PC-3 (cell line): ENCODE data around the gene LRCOL1. TPM values are rescaled to one million over a fixed set of nuclear protein-coding genes. Genes with fewer than 3 reads are reported as not detected.

ENCODE experiments used
- ATAC-seq: fragments of 200-7000 bp; cut with Tn5 transposase; 2 replicates; pipeline ENCODE4 v1.9.1; 2020; ENCODE audit warnings: mild to moderate bottlenecking, moderate library complexity
- BruUV-seq: library from RNA; stranded (reverse); fragments of 400-500 nt; replicated peaks from 2 replicates; lab custom pipeline; 2021; lab: Mats Ljungman, UMichigan
- CTCF ChIA-PET: fragments of 300-600 bp; sonication (Branson Sonifier 250); formaldehyde crosslinking; loops from one replicate; lab custom pipeline; 2022; ENCODE audit warnings: antibody characterized with exemption; lab: Charles Lee
- POLR2A ChIA-PET: fragments of 300-600 bp; sonication (Branson Sonifier 250); formaldehyde crosslinking; loops from one replicate; lab custom pipeline; 2022; ENCODE audit warnings: antibody characterized with exemption; ENCODE audit not compliant: unreplicated experiment; lab: Charles Lee
- DNase-seq: peaks from one replicate; pipeline ENCODE4 v3.0.0-alpha.2; 2015
- H2AFZ ChIP-seq: fragments of 300-600 bp; sonication (generic); 2 replicates; pipeline ENCODE4 v1.6.0; 2016; ENCODE audit warnings: antibody characterized with exemption, low read length
- H3F3A ChIP-seq: fragments of 300-600 bp; sonication (generic); one replicate; pipeline ENCODE4 v1.6.0; 2017; ENCODE audit warnings: antibody characterized with exemption, low read length, control low read depth, mild to moderate bottlenecking; ENCODE audit not compliant: unreplicated experiment
- H3K27ac ChIP-seq: fragments of 300-600 bp; sonication (generic); 2 replicates; pipeline ENCODE4 v1.5.1; 2016; ENCODE audit warnings: mild to moderate bottlenecking, low read length
- H3K27me3 ChIP-seq: fragments of 300-600 bp; sonication (generic); 2 replicates; pipeline ENCODE4 v1.6.1; 2016; ENCODE audit warnings: low read length, mixed read lengths
- H3K36me3 ChIP-seq: fragments of 300-600 bp; sonication (generic); 2 replicates; pipeline ENCODE4 v1.6.1; 2016; ENCODE audit warnings: low read depth, mixed run types, low read length, mixed read lengths
- H3K4me1 ChIP-seq: fragments of 300-600 bp; sonication (generic); 2 replicates; pipeline ENCODE4 v1.5.1; 2016; ENCODE audit warnings: low read length; ENCODE audit not compliant: insufficient read depth
- H3K4me2 ChIP-seq: fragments of 300-600 bp; sonication (generic); 2 replicates; pipeline ENCODE4 v1.6.0; 2016; ENCODE audit warnings: low read length
- H3K4me3 ChIP-seq: fragments of 300-600 bp; sonication (generic); 2 replicates; pipeline ENCODE4 v1.5.1; 2016; ENCODE audit warnings: mild to moderate bottlenecking, low read length, mixed read lengths
- H3K79me2 ChIP-seq: fragments of 300-600 bp; sonication (generic); 2 replicates; pipeline ENCODE4 v1.6.1; 2017; ENCODE audit warnings: low read length, mixed read lengths
- H3K9ac ChIP-seq: fragments of 300-600 bp; sonication (generic); 2 replicates; pipeline ENCODE4 v1.6.0; 2016; ENCODE audit warnings: mild to moderate bottlenecking, low read length
- H3K9me2 ChIP-seq: fragments of 300-600 bp; sonication (generic); replicated peaks from 2 replicates; pipeline ENCODE4 v1.6.1; 2016; ENCODE audit warnings: mixed run types, low read length, mixed read lengths
- H3K9me3 ChIP-seq: fragments of 300-600 bp; sonication (generic); 2 replicates; pipeline ENCODE4 v1.6.1; 2016; ENCODE audit warnings: low read length, mixed read lengths
- H4K20me1 ChIP-seq: fragments of 300-600 bp; sonication (generic); 2 replicates; pipeline ENCODE4 v1.6.1; 2016; ENCODE audit warnings: low read length, mixed read lengths
- EZH2 ChIP-seq: fragments of 300-600 bp; sonication (generic); IDR thresholded peaks from one replicate; pipeline ENCODE4 v1.6.1; 2017; ENCODE audit warnings: antibody characterized with exemption, mild to moderate bottlenecking, low read length; ENCODE audit not compliant: unreplicated experiment
- EZH2phosphoT487 ChIP-seq: fragments of 300-600 bp; sonication (generic); IDR thresholded peaks from 2 replicates; pipeline ENCODE4 v1.6.1; 2018; ENCODE audit warnings: mild to moderate bottlenecking, antibody characterized with exemption, low read length, borderline replicate concordance
- intact Hi-C: fragments of 100-400 bp; cut with micrococcal nuclease; formaldehyde crosslinking; loops from 2 replicates; pipeline ENCODE4 v1.9.0; 2023
- total RNA-seq: library from RNA; depleted of rRNA; stranded (reverse); fragments of >200 nt; gene quantifications from 2 replicates; pipeline ENCODE4 v1.2.3, GENCODE V29; 2014
- TF ChIP-seq, protein P1 (sequence below): fragments of 300-600 bp; sonication (generic); conservative IDR thresholded peaks from 2 replicates; pipeline ENCODE4 v1.5.1; 2017; ENCODE audit warnings: antibody characterized with exemption, low read depth, mild to moderate bottlenecking, low read length

The LRCOL1 gene
- total RNA-seq, 1 experiment from 2014 or later, result not detected

DNA sequence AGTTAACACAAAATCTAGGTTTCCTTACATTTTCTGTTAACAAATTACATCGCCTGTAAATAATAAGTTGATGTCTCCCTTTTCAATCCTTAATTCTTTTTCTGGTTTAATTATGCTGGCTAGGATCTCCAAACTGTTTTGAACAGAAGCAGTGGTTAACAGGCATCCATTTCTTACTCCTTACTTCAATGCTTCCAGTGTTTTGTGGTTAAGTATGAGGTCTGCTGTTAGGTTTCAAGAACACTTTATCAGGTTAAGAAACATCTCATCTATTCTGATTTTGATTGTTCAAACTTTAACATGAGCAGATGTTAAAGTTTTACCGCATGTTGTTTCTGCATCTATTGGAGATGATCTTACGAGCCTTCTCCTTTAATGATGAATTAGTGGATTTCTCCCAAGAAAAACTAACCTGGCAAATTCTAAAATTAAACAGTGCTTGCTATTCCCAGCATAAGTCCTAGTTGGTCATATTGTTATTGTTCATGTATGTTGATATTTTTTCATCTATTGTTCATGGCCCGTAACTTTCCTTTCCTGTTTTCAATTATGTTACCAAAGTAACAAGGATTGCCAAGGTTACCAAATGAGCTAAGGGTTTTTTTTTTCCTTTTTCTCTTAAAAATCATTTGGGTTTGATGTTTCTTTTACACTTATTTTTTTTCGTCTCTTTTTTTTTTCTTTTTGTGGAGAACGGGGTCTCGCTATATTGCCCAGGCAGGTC lies 43.3 kb upstream of the LRCOL1 start:
- H3K4me1 ChIP-seq, result no peaks in the 10 kb centered on the region
- no peak for ATAC-seq
- H3K27me3 ChIP-seq, result no peaks in the 10 kb centered on the region
- H3K9me3 ChIP-seq, result no peaks in the 10 kb centered on the region
- no peaks in the 10 kb centered on the region for H3F3A ChIP-seq
- no peak overlapping the region for H3K9ac ChIP-seq
- no TSS peak for BruUV-seq
- H3K9me2 ChIP-seq, result no peaks in the 10 kb centered on the region
- POLR2A ChIA-PET, result no interaction called here
- no peaks in the 10 kb centered on the region for H4K20me1 ChIP-seq
- no peak overlapping the region for H3K4me2 ChIP-seq
- no peak for DNase-seq
- CTCF ChIA-PET, result no interaction called here
- intact Hi-C loops, result no loop called here
- TF ChIP-seq EZH2 (no peak), EZH2phosphoT487 (no peak)
- TF ChIP-seq, protein P1, sequence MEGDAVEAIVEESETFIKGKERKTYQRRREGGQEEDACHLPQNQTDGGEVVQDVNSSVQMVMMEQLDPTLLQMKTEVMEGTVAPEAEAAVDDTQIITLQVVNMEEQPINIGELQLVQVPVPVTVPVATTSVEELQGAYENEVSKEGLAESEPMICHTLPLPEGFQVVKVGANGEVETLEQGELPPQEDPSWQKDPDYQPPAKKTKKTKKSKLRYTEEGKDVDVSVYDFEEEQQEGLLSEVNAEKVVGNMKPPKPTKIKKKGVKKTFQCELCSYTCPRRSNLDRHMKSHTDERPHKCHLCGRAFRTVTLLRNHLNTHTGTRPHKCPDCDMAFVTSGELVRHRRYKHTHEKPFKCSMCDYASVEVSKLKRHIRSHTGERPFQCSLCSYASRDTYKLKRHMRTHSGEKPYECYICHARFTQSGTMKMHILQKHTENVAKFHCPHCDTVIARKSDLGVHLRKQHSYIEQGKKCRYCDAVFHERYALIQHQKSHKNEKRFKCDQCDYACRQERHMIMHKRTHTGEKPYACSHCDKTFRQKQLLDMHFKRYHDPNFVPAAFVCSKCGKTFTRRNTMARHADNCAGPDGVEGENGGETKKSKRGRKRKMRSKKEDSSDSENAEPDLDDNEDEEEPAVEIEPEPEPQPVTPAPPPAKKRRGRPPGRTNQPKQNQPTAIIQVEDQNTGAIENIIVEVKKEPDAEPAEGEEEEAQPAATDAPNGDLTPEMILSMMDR, result no peak
- H3K27ac ChIP-seq, result no peak overlapping the region
- no peaks in the 10 kb centered on the region for H3K79me2 ChIP-seq
- H3K4me3 ChIP-seq, result no peak overlapping the region
- no peak overlapping the region for H2AFZ ChIP-seq
- peaks cover 64% of the 10 kb centered on the region for H3K36me3 ChIP-seq

DNA sequence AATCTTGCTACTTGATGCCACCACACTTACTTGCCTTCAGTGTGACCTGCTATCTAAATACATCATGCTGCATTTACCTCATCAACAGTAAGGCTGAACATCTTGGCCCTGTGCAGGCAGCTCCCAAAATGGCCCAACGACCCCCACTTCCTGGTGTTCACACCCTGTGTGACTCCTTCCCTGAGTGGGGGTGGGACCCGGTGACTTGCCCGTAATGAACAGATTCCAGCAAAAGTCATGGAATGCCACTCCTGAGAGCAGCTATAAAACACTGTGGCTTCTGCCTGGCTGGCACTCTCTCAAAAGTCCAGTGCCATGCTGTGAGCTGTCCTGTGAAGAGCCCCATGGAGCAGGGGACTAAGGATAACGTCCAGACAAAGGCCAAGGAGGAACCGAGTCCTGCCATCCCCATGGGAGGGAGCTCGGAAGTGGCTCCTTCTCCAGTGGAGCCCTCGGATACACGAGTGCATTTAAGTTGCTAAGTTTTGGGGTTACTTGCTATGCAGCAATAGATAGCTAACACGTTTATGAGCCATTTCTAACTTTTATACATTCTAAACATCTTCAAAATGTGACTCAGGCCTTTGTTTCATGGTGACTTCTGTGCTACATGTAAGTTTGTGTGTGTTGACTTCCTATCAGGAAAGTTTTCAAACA lies 41.2 kb upstream of the LRCOL1 start:
- BruUV-seq, result no TSS peak
- no peak overlapping the region for H3K27ac ChIP-seq
- H3K4me1 ChIP-seq, result no peaks in the 10 kb centered on the region
- no peaks in the 10 kb centered on the region for H4K20me1 ChIP-seq
- intact Hi-C loops, result no loop called here
- H3K9me2 ChIP-seq, result no peaks in the 10 kb centered on the region
- no peaks in the 10 kb centered on the region for H3F3A ChIP-seq
- no peak overlapping the region for H3K4me3 ChIP-seq
- ATAC-seq (no peak), DNase-seq (no peak)
- H2AFZ ChIP-seq, result no peak overlapping the region
- no peak overlapping the region for H3K9ac ChIP-seq
- POLR2A ChIA-PET, result no interaction called here
- no peaks in the 10 kb centered on the region for H3K79me2 ChIP-seq
- H3K36me3 ChIP-seq, result peaks cover 60% of the 10 kb centered on the region
- no peaks in the 10 kb centered on the region for H3K27me3 ChIP-seq
- TF ChIP-seq EZH2 (no peak), EZH2phosphoT487 (no peak)
- TF ChIP-seq, protein P1, result no peak
- H3K4me2 ChIP-seq, result no peak overlapping the region
- no peaks in the 10 kb centered on the region for H3K9me3 ChIP-seq
- CTCF ChIA-PET, result no interaction called here
